GM18909 (cell line): ENCODE measurements around the gene TNRC6C.
"Not testable (repeated sequence)": the region's sequence is repeated elsewhere in the genome, so short reads cannot be mapped to it uniquely, and the experiment has no call there.

Experiments
- ATAC-seq: cut with Tn5 transposase; IDR thresholded peaks from one replicate; pipeline ENCODE4 v1.9.1; 2021; ENCODE audit warnings: mild to moderate bottlenecking; ENCODE audit not compliant: unreplicated experiment, poor library complexity

Gene TNRC6C

GRCh38 chr17:78069695-78070094, 111.2 kb downstream of the TNRC6C start:
- ATAC-seq = no peak

GRCh38 chr17:78072961-78073360, 114.5 kb downstream of the TNRC6C start:
- ATAC-seq = no peak

GRCh38 chr17:78075011-78075410, 116.5 kb downstream of the TNRC6C start:
- ATAC-seq = no peak

- ATAC-seq = no peak
These were observed 117.0 kb downstream of the TNRC6C start for GRCh38 chr17:78075545-78075944.

DNA sequence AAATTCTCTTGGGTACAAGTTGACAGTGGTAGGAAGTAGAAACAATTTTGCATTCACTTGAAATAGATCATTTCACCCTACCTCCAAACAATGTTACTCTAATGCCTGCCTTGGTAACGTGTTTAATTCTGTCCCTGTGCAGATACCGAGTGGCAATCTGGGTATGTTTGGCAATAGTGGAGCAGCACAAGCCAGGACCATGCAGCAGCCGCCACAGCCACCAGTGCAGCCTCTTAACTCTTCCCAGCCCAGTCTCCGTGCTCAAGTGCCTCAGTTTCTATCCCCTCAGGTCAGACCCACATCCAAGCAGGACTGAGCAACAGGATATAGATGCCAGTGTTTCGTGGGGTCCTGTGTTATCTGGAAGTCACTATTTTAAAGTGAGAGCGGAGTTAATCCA, 120.8 kb downstream of the TNRC6C start:
- ATAC-seq = no peak

DNA sequence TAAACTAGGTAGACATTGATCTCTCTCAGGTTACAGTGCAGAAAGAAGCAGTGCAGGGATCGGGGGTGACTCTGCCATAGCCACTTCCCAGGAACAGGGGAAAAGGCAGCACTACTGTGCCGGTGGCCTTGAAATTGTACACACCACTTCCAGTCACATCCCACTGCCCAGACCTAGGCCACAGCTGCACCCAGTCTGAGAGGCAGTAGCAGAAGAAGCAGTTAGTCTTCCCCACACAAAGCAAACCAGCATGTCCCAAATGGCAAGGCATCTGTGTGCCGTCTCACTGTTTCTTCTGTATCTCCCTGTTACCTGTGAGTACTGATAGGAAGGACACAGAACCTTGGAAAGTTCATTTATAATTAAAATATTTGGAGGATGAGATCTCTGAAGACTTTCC, 123.0 kb downstream of the TNRC6C start:
- ATAC-seq = no peak

DNA sequence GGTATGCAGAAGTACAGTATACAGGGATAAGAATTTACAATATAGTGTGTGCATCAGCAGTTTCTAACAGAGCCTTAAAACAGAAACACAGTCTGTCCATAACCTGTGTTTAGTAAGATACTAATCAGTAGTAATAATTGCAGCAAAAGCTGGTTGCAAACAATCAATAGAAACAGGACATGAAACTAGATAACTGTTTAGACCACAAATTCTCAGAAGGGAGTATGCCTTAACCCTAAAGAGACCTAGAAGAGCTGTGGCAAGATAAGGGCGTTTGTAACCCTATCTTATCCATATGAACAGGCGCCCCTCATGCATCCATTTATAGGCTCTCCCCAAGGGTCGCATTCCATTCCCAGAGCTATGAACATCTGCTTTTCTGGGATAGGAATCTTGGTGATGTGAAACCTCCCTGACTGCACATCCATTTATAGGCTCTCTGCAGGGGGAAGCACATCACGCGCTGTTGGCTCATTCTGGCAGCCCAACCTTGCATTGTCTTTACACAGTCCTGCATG, 123.9 kb downstream of the TNRC6C start:
- not testable (repeated sequence) for ATAC-seq

GRCh38 chr17:78082988-78083387, 124.5 kb downstream of the TNRC6C start:
- ATAC-seq = no peak

DNA sequence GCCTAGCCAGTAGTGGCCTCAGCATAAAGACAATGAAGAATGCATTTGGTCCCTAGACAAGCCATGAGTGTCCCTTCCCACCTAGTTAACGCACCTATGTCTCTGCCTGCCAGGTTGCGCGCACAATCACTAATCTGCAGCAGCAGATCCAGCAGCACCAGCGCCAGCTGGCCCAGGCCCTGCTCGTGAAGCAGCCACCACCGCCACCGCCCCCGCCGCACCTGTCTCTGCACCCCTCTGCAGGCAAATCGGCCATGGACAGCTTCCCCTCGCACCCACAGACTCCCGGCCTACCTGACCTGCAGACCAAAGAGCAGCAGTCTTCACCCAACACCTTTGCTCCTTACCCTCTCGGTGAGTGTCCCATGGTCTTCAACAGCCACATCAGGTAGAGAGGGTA, 128.2 kb downstream of the TNRC6C start:
- no peak for ATAC-seq

GRCh38 chr17:78088529-78088928, 130.0 kb downstream of the TNRC6C start:
- no peak for ATAC-seq

- ATAC-seq = no peak
These were observed 131.2 kb downstream of the TNRC6C start for GRCh38 chr17:78089576-78090281.

DNA sequence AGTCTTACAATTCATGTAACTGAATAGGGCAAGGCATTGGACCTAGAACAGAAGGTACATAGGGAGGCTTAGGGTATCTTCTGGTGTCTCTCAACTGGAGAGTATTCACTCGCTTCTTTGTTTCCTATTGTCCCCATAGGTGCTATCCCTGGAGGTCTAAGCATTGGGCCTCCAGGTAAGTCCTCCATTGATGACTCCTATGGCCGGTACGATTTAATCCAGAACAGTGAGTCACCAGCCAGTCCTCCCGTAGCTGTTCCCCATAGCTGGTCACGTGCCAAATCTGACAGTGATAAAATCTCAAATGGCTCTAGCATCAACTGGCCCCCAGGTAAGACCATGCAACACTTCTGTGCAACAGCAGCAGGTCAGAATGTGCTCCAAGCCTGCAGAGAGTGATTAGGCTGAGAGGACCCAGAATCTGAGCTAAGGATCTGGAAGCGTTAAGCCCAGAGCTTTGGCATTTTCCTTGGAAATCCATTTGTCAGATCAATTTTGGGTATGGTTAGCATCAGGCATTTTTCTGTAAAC, 134.4 kb downstream of the TNRC6C start:
- no peak for ATAC-seq

- ATAC-seq = no peak
These were observed 136.5 kb downstream of the TNRC6C start for GRCh38 chr17:78095035-78095434.

DNA sequence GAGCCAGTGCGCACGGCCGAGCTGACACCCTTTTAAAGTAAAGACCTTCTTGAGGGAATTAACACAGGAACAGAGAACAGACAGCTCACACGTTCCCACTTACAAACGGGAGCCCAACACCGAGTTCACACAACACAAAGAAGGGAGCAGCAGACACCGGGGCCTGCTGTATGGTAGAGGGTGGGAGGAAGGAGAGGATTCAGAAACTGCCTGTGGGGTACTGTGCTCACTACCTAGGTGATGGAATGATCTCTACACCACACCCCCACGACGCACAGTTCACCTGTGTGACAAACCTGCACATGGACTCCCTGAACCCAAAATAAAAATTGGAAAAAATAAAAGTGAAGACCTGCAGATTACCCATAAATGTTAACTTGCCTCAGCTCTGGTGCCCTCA, 137.6 kb downstream of the TNRC6C start:
- ATAC-seq = no peak

DNA sequence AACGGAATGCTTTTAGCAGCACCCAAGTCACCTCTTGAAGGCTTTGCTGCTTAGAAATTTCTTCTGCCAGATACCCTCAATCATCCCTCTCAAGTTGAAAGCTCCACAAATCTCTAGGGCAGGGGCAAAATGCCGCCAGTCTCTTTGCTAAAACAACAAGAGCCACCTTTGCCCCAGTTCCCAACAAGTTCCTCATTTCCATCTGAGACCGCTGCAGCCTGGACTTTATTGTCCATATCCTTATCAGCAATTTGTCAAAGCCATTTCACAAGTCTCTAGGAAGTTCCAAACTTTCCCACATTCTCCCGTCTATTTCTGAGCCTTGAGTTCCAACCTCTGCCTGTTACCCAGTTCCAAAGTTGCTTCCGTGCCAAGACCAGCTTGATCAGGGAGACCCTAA, 142.6 kb downstream of the TNRC6C start:
- no peak for ATAC-seq

DNA sequence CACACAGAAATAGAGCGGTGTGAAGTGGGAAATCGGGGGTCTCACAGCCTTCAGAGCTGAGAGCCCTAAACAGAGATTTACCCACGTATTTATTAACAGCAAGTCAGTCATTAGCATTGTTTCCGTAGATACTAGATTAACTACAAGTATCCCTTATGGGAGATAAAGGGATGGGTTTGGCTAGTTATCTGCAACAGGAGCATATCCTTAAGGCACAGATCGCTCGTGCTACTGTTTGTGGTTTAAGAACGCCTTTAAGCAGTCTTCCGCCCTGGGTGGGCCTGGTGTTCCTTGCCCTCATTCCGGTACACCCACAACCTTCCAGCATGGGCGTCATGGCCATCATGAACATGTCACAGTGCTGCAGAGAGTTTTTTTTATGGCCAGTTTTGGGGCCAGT, 143.0 kb downstream of the TNRC6C start:
- no peak for ATAC-seq

DNA sequence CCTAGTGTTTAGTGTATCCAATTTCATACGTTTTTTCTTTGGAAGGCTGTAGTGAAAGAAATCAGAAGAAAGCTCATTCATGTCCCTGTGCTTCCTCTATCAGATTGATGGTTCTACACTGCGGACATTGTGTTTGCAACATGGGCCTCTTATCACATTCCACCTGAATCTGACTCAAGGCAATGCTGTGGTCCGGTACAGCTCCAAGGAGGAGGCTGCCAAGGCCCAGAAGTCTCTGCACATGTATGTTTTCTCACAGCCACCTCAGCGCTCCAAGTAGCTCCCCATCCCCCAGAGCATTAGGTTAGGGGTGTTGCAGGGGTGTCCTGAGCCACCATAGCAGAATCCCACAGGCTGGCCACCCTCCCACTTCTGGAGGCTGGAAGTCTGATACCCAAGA, 144.8 kb downstream of the TNRC6C start:
- ATAC-seq = no peak

DNA sequence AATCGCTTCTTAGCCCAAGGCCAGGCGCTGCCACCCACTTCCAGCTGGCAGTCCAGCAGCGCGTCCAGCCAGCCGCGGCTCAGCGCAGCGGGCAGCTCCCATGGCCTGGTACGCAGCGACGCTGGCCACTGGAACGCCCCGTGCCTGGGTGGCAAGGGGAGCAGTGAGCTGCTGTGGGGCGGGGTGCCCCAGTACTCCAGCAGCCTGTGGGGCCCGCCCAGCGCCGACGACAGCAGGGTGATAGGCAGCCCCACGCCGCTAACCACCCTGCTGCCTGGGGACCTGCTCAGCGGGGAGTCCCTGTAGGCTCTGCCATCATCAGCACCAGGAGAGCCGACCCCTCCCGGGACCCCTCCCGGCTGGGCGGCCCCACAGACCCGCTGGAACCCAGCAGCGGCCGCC, 146.0 kb downstream of the TNRC6C start:
- no peak for ATAC-seq

DNA sequence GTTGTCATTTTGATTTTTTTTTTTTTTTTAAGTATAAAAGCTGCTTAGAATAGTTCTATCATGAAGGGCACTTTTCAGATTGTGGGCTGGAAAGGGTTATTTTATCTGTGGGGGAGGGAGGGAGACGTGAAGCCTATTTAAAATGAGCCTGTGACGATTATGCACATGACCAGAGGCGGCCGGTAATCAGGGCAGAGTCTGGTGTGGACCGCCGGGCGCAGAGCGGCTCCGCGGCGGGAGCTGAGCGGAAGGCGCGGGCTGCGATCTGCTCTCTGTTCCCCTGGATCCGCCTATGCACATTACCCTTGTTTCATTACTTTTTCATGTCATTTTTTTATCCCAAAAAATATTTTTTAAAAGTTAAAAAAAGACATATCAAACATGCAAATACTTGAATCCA, 146.6 kb downstream of the TNRC6C start:
- no peak for ATAC-seq

GRCh38 chr17:78105551-78105950, 147.0 kb downstream of the TNRC6C start:
- no peak for ATAC-seq

DNA sequence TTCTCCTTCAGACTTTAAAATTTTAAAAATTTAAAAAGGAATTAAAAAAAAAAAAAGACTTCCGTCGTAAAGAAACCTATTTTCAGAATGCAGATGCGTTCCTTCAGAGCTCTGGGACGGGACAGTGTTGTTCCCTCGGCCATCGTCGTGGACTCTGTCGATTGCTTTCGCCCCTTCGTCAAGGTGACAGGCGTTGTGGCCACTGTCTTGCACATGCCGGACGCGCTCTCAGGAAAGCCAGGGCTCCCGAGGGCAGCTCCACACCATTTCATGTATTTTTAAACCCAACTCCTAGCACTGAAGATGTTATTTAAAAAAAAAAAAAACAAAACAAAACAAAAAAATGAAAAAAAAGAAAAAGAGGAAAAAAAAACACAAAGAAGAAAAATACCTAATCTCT, 147.7 kb downstream of the TNRC6C start:
- no peak for ATAC-seq

GRCh38 chr17:78107457-78107856, 149.0 kb downstream of the TNRC6C start:
- no peak for ATAC-seq
